Spleen (tissue), 11 donors: ENCODE measurements around the gene PEPD. TPM values are rescaled to one million over a fixed set of nuclear protein-coding genes. Genes with fewer than 3 reads are reported as not detected.

Experiments
- DNase-seq: peaks from one replicate; pipeline ENCODE4 v3.0.0-alpha.2; 2020
- H3K27ac ChIP-seq, 8 donors: fragments of 200-600 bp; sonication (generic) in 7 of 8; 1 replicate in 4 of 8; 2 replicates in 4 of 8; pipeline versions ENCODE4 v1.5.0 to v1.8.0; 2016 to 2021; ENCODE audit warnings: inconsistent platforms in 4 of 8, mild to moderate bottlenecking in 4 of 8, moderate library complexity in 1 of 8
- H3K27me3 ChIP-seq, 7 donors: fragments of 200-600 bp; sonication (generic) in 6 of 7; replicated peaks in 1 of 7; 1 replicate in 4 of 7; 2 replicates in 3 of 7; pipeline versions ENCODE4 v1.5.0 to v1.8.0; 2016 to 2021; ENCODE audit warnings: inconsistent platforms in 3 of 7, mild to moderate bottlenecking in 1 of 7
- H3K36me3 ChIP-seq, 6 donors: fragments of 200-600 bp; sonication (generic) in 5 of 6; 1 replicate in 4 of 6; 2 replicates in 2 of 6; pipeline versions ENCODE4 v1.5.0 to v1.8.0; 2016 to 2021; ENCODE audit warnings: inconsistent platforms in 2 of 6
- H3K4me1 ChIP-seq, 6 donors: fragments of 200-600 bp; sonication (generic) in 5 of 6; 1 replicate in 3 of 6; 2 replicates in 3 of 6; pipeline versions ENCODE4 v1.5.0 to v1.8.0; 2016 to 2021; ENCODE audit warnings: inconsistent platforms in 3 of 6
- H3K4me3 ChIP-seq, 8 donors: fragments of 200-600 bp; sonication (generic) in 7 of 8; 1 replicate in 4 of 8; 2 replicates in 4 of 8; pipeline versions ENCODE4 v1.5.0 to v1.8.0; 2016 to 2021; ENCODE audit warnings: inconsistent platforms in 4 of 8, mild to moderate bottlenecking in 4 of 8, moderate library complexity in 2 of 8
- H3K9me3 ChIP-seq, 8 donors: fragments of 200-600 bp; sonication (generic) in 7 of 8; 1 replicate in 4 of 8; 2 replicates in 4 of 8; pipeline versions ENCODE4 v1.5.0 to v1.8.0; 2016 to 2021; ENCODE audit warnings: inconsistent platforms in 4 of 8
- POLR2A ChIP-seq, 3 donors: fragments of 450-650 bp; IDR thresholded peaks; one replicate each; pipeline ENCODE4 v1.5.1; 2017; ENCODE audit warnings: antibody characterized with exemption in 3 of 3, mild to moderate bottlenecking in 1 of 3
- POLR2AphosphoS5 ChIP-seq, 3 donors: sonication (generic); formaldehyde crosslinking; IDR thresholded peaks; one replicate each; pipeline ENCODE4 v1.5.1; 2017; ENCODE audit warnings: antibody characterized with exemption in 3 of 3
- WGBS, 5 donors: extraction: QIAGEN DNeasy Blood & Tissue Kit in 3 of 5; methylation state at CpG; one replicate each; pipeline versions ENCODE4 v1.1.5 to v1.1.7; 2013 to 2018; 5-methylcytosine and 5-hydroxymethylcytosine counted together
- intact Hi-C: fragments of 100-400 bp; cut with DNase I; formaldehyde crosslinking; loops from one replicate; pipeline ENCODE4 v1.15.0; 2023; ENCODE audit warnings: low total_unique reads
- polyA plus RNA-seq, 3 donors: library from polyadenylated mRNA; stranded (reverse); fragments of 200-250 nt; gene quantifications; one replicate each; pipeline ENCODE4 v1.2.1, GENCODE V29; 2013
- total RNA-seq, 7 donors: library from RNA; depleted of rRNA in 3 of 7; stranded (reverse); fragments of >200 nt in 3 of 7; fragmentation: NEBNext Ultra II Directional in 4 of 7; extraction: Animal tissue kit (Norgen Biotek cat#: 25700) in 4 of 7; gene quantifications; one replicate each; pipeline versions ENCODE4 v1.1.0 to v1.2.1, GENCODE V29; 2016 to 2021
- TF ChIP-seq, protein P1 (sequence below), 11 experiments: fragments of 200-600 bp in 7 of 11; fragments of 450-650 bp in 4 of 11; sonication (generic) in 4 of 11; IDR thresholded peaks in 8 of 11; conservative IDR thresholded peaks in 3 of 11; 1 replicate in 7 of 11; 2 replicates in 4 of 11; pipeline versions ENCODE4 v1.4.0 to v1.8.0; 2016 to 2021; ENCODE audit warnings: antibody characterized with exemption in 11 of 11, inconsistent platforms in 4 of 11, mild to moderate bottlenecking in 1 of 11
- donor health status: healthy with polysubstance abuse.
- donor health status: DM: no; HTN: no; CAD: no; lungs with moderate emphysema.
- donor health status: DM: no; HTN: no; CAD: no.
- donor health status: Bipolar disorder and iron deficiency.
- donor health status: healthy.
- donor health status: DM: no; HTN: no; CAD: no.
- donor health status: DM: yes; HTN: yes; CAD: no.

Gene PEPD
- total and polyA plus RNA-seq, 10 donors: 38.4 to 98.3 (median 69.8) TPM

GRCh38 chr19:33446330-33447293 lies 75.0 kb downstream of the PEPD start:
- H3K27ac ChIP-seq: no peak overlapping the region
- H3K9me3 ChIP-seq: no peaks in the 10 kb centered on the region
- H3K4me1 ChIP-seq: peaks cover 0 to 2% (median 0%) of the 10 kb centered on the region in 6 donors
- WGBS, 5 donors: 91 to 96% (median 94%) methylated on average over 17 to 23 of the region's 23 CpGs
- TF ChIP-seq POLR2AphosphoS5 (IDR thresholded peaks at IDR 0.05): no peak
- TF ChIP-seq POLR2A (IDR thresholded peaks at IDR 0.05): no peak
- TF ChIP-seq, protein P1, sequence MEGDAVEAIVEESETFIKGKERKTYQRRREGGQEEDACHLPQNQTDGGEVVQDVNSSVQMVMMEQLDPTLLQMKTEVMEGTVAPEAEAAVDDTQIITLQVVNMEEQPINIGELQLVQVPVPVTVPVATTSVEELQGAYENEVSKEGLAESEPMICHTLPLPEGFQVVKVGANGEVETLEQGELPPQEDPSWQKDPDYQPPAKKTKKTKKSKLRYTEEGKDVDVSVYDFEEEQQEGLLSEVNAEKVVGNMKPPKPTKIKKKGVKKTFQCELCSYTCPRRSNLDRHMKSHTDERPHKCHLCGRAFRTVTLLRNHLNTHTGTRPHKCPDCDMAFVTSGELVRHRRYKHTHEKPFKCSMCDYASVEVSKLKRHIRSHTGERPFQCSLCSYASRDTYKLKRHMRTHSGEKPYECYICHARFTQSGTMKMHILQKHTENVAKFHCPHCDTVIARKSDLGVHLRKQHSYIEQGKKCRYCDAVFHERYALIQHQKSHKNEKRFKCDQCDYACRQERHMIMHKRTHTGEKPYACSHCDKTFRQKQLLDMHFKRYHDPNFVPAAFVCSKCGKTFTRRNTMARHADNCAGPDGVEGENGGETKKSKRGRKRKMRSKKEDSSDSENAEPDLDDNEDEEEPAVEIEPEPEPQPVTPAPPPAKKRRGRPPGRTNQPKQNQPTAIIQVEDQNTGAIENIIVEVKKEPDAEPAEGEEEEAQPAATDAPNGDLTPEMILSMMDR (IDR thresholded peaks at IDR 0.05 in 8 of 11, conservative IDR thresholded peaks at IDR 0.05 in 3 of 11): no peak
- no peak overlapping the region for H3K4me3 ChIP-seq
- no peaks in the 10 kb centered on the region for H3K27me3 ChIP-seq
- H3K36me3 ChIP-seq: peaks cover 0 to 36% (median 0%) of the 10 kb centered on the region in 6 donors
- peak; percentile 51 for DNase-seq
- intact Hi-C loops: no loop called here

- intact Hi-C loops: no loop called here
- Histone ChIP-seq H3K4me3 (no peak overlapping the region), H3K27me3 (no peaks in the 10 kb centered on the region), H3K36me3 (peaks cover 0 to 40% (median 0%) of the 10 kb centered on the region in 6 donors), H3K4me1 (peaks cover 0 to 4% (median 0%) of the 10 kb centered on the region in 6 donors), H3K27ac (no peak overlapping the region), H3K9me3 (no peaks in the 10 kb centered on the region)
- peak; percentile 41 for DNase-seq
- TF ChIP-seq POLR2AphosphoS5 (IDR thresholded peaks at IDR 0.05): no peak
- 88 to 95% (median 94%) methylated on average over 17 of the region's 17 CpGs for WGBS, 5 donors
These were observed 75.9 kb downstream of the PEPD start for GRCh38 chr19:33445442-33446329.

GRCh38 chr19:33444562-33445441 lies 76.8 kb downstream of the PEPD start:
- intact Hi-C loops: no loop called here
- Histone ChIP-seq H3K4me3 (no peak overlapping the region), H3K4me1 (peaks cover 0 to 4% (median 0%) of the 10 kb centered on the region in 6 donors), H3K27me3 (no peaks in the 10 kb centered on the region), H3K36me3 (peaks cover 0 to 39% (median 0%) of the 10 kb centered on the region in 6 donors), H3K9me3 (no peaks in the 10 kb centered on the region), H3K27ac (no peak overlapping the region)
- DNase-seq: peak; percentile 47
- WGBS, 5 donors: 72 to 87% (median 79%) methylated on average over 12 of the region's 12 CpGs
- TF ChIP-seq, protein P1 (IDR thresholded peaks at IDR 0.05 in 8 of 11, conservative IDR thresholded peaks at IDR 0.05 in 3 of 11): no peak
- TF ChIP-seq POLR2AphosphoS5 (IDR thresholded peaks at IDR 0.05): peak in 1 of 3 donors; percentile 11
